Measurements from ENCODE around the gene FSCN2.

DNA sequence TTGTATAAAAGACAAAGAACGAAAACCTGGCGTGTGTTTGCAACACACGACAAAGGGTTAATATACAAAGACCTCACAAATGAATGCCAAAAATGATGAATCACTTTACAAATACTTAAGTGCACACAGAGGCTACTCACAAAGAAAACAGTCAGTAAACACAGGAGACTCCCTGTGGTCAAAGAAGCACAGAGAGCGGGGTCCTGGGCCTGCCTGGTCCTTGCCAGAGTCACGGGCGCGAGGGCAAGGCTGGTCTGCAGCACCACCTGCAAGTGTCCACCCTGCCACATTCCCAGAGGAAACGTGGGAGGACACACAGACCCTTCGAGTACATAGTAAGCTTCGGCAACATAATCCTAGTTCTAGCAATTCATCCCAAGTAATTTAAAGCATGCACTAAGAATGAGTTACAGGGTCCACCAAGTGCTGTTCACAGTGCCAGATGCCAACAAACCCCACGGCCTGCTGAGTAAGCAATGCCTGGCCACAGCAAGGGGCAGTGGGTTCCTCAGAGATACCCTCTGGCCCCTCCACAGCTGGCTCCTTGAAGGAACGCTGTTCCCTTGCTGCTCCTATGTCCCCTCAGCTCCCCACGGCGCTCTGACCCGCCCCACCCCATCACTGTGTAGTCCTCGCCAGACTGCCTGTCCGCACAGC is 48.6 kb downstream of the FSCN2 start:
- TF ChIP-seq, protein P1, sequence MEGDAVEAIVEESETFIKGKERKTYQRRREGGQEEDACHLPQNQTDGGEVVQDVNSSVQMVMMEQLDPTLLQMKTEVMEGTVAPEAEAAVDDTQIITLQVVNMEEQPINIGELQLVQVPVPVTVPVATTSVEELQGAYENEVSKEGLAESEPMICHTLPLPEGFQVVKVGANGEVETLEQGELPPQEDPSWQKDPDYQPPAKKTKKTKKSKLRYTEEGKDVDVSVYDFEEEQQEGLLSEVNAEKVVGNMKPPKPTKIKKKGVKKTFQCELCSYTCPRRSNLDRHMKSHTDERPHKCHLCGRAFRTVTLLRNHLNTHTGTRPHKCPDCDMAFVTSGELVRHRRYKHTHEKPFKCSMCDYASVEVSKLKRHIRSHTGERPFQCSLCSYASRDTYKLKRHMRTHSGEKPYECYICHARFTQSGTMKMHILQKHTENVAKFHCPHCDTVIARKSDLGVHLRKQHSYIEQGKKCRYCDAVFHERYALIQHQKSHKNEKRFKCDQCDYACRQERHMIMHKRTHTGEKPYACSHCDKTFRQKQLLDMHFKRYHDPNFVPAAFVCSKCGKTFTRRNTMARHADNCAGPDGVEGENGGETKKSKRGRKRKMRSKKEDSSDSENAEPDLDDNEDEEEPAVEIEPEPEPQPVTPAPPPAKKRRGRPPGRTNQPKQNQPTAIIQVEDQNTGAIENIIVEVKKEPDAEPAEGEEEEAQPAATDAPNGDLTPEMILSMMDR (conservative IDR thresholded peaks at IDR 0.05; ENCODE audit: low read length) = no peak
- TF ChIP-seq EZH2phosphoT487 (IDR thresholded peaks at IDR 0.05; ENCODE audit: borderline replicate concordance) = no peak

Data from Loucy (cell line).